C4-2B (cell line): ENCODE data around the gene NWD2.
"Not testable (repeated sequence)": the region's sequence is repeated elsewhere in the genome, so short reads cannot be mapped to it uniquely, and the experiment has no call there.

Source experiments
- H3K27ac ChIP-seq: fragments of 450-650 bp; 2 replicates; pipeline ENCODE4 v1.5.1; 2017
- ZFX ChIP-seq: fragments of 450-650 bp; IDR thresholded peaks from 2 replicates; pipeline ENCODE4 v1.6.1; 2017
- TF ChIP-seq, protein P1 (sequence below): fragments of 450-650 bp; conservative IDR thresholded peaks from 2 replicates; pipeline ENCODE4 v1.5.1; 2017; ENCODE audit warnings: mild to moderate bottlenecking

NWD2 gene

DNA sequence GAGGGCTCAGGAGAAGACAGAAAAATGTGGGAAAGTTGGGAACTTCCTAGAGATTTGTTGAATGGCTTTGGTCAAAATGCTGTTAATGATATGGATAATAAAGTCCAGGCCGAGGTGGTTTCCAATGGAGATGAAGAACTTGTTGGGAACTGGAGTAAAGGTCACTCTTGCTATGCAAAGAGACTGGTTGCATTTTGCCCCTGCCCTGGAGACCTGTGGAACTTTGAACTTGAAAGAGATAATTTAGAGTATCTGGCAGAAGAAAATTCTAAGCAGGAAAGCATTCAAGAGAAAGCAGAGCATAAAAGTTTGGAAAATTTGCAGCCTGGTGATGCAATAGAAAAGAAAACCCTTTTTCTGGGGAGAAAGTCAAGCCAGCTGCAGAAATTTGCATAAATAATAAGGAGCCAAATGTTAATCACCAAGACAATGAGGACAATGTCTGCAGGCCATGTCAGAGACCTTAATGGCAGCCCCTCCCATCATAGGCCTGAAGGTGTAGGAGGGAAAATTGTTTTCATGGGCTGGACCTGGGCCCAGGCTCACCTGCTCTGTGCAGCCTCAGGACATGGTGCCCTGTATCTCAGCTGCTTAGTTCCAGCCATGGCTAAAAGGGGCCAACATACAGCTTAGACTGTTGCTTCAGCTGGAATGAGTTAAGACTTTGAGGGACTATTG, 237.8 kb downstream of the NWD2 start:
- H3K27ac ChIP-seq = no peak overlapping the region
- TF ChIP-seq, protein P1, sequence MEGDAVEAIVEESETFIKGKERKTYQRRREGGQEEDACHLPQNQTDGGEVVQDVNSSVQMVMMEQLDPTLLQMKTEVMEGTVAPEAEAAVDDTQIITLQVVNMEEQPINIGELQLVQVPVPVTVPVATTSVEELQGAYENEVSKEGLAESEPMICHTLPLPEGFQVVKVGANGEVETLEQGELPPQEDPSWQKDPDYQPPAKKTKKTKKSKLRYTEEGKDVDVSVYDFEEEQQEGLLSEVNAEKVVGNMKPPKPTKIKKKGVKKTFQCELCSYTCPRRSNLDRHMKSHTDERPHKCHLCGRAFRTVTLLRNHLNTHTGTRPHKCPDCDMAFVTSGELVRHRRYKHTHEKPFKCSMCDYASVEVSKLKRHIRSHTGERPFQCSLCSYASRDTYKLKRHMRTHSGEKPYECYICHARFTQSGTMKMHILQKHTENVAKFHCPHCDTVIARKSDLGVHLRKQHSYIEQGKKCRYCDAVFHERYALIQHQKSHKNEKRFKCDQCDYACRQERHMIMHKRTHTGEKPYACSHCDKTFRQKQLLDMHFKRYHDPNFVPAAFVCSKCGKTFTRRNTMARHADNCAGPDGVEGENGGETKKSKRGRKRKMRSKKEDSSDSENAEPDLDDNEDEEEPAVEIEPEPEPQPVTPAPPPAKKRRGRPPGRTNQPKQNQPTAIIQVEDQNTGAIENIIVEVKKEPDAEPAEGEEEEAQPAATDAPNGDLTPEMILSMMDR = no peak
- TF ChIP-seq ZFX = no peak

DNA sequence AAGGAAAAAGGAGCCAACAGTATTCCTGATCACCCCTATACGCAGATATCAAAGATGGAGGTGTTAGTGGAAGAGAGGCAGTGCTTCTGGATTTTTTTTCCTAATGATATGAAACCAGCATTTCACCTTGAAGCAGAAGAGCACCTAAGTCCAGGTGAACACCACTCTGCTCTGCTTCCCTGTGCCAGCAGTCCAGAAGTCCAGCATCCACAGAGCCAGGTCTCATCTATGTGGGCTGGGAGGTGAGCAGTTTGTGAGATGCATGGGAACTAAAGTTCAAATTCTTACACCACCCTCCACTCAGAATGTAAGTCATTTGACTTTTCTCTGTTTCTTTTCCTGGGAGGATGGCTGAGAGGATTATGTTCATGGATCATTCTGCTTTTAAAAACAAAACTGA, 239.1 kb downstream of the NWD2 start:
- TF ChIP-seq ZFX = no peak
- TF ChIP-seq, protein P1 = no peak

DNA sequence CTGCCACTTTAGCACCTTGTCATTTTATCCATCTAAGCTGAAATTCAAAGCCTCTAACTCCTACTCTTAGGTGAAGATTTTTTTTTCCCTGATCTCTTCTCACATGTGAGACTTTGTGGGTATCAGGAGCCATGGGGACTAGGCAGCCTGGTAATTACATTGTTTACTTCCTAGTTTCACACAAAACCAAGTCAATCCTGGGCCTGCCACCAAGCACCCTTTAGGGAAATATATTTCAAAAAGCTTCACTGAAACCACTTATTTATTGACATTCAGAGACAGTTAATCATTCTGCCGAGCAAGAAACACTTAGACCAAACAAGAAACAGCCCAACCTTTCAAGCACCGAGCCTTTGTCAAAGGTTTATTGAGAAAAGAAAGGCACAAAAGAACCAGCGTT, 241.6 kb downstream of the NWD2 start:
- no peak for TF ChIP-seq ZFX
- TF ChIP-seq, protein P1 = no peak
- no peak overlapping the region for H3K27ac ChIP-seq

More for the DNA sequence above, 239.1 kb downstream of the NWD2 start:
- H3K27ac ChIP-seq = no peak overlapping the region

DNA sequence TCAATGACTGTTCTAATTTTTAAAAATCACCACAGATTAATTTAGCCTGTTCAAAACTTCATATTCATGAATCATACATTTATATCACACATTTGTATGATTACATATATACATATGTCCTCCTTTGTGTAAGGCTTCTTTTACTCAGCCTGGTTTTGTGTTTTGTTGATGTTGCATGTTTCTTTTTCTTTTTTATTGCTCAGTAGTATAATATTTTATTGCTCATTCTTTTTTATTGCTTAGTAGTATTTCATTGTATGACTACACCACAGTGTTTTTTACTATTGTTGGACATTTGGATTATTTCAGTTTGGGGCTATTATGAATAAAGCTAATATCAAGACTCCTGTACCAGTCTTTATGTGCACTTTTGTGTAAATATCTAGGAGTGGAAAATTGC, 243.1 kb downstream of the NWD2 start:
- TF ChIP-seq ZFX = no peak
- TF ChIP-seq, protein P1 = no peak
- no peak overlapping the region for H3K27ac ChIP-seq

DNA sequence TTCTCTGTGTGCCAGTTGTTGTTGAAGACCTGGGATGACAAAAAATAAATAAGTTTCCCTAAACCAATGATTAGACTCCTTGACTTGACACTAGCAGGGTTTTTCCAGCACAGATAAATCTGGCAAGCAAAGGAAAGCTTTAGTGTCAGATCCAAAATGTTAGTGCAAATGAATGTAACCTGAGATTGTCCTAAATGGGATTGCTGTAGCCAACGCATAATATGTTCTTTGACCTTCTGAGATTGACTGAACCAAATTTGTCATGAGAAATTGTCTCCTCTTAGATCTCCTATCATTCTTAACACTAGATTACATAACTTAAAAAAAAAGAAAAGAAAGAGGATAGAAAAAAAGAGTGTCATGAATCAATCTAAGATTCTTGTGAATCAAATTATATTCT, 245.2 kb downstream of the NWD2 start:
- H3K27ac ChIP-seq = no peak overlapping the region
- TF ChIP-seq, protein P1 = no peak
- TF ChIP-seq ZFX = no peak

DNA sequence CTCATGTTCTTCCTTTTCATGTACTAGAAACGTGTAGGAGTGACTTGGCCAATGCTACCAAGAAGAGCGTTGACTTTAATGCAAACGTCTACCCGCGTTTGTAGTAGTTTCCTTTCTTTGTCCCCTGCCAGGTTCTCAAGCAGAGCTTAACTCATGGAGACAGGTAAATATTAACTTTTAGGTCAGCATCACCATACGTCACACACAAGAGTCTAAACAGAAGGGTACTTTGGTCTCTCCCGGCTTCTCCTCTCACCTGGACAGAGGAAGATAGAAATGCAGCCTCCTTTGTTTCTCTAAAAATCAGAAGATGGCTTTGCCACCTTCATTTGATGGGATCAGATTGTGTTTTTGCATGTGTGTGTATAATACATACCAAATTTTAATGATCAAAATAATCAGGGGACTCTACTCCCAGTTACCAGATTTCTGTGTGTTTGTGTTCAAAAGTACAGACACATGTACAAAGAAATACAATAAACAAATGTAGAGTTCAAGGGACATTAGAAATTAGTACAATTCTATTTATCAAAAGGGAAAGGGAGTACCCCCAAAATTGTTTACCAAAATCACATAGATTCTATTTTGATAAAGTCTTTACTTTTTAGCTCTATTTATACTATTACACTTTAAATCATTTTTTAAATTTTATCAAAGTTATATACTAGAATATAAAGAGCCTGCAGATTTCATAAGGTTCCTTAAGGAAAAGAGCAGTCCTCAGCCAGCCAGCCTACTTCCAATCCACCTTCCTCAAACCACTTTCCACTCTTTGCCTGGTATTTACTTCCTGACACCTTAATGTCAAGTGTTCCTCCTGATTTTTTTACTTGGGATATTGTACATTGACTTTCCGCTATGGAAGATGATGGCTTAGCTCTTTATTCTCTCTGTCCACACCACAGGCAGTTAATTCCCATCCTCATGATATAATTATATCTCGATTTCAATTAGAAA, 246.1 kb downstream of the NWD2 start:
- TF ChIP-seq, protein P1 = no peak
- no peak for TF ChIP-seq ZFX
- H3K27ac ChIP-seq = no peak overlapping the region

DNA sequence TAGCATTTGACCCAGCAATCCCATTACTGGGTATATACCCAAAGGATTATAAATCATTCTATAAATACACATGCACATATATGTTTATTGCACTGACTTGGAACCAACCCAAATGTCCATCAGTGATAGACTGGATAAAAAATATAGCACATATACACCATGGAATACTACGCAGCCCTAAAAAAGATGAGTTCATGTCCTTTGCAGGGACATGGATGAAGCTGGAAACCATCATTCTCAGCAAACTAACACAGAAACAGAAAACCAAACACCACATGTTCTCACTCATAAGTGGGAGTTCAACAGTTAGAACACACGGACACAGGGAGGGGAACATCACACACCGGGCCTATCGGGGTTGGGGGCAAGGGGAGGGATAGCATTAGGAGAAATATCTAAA, 250.8 kb downstream of the NWD2 start:
- H3K27ac ChIP-seq = not testable (repeated sequence)
